Stimulated activated CD8-positive, alpha-beta memory T cell treated with anti-CD3 and anti-CD28 coated beads, Interleukin-12 subunit alpha, Interleukin-12 subunit beta, amount 100 ng/mL, for 4 hours (primary cell): ENCODE data around the gene SCCPDH.
"Not testable (repeated sequence)": the region's sequence is repeated elsewhere in the genome, so short reads cannot be mapped to it uniquely, and the experiment has no call there.

Source experiments
- DNase-seq: peaks from one replicate; pipeline ENCODE4 v3.0.0-alpha.2; 2020; ENCODE audit warnings: low read depth

SCCPDH gene

DNA sequence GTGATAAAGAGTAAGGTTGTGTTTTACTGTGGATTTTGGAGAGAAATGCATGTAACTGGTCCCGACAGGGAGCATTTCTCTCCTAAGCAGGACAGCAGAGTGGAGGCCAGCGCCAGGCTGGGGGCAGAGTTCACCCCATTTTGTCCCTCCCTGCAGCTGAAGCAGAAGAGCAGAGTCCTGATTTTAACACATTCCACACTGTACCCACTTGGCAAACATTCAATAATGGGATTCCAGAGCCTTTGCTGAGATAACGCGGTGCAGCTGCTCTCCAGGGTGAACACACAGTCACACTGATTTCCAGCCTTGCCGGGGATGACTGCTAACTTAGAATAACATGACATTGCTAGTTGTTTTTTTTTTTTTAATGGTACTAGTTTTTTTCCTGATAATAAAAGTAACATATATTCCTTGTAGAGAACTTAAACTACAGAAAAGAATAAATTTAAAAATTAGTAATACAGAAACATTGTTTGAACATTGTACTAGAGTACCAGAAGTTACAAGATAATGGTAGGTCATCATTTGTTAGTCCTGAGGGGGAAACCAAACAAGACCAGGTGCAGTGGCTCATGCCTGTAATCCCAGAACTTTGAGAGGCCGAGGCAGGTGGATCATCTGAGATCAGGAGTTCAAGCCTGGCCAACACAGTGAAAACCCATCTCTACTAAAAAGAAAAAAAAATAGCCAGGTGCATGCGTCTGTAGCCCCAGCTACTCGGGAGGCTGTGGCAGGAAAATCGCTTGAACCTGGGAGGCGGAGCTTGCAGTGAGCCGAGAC, 77.2 kb downstream of the SCCPDH start:
- no peak for DNase-seq

DNA sequence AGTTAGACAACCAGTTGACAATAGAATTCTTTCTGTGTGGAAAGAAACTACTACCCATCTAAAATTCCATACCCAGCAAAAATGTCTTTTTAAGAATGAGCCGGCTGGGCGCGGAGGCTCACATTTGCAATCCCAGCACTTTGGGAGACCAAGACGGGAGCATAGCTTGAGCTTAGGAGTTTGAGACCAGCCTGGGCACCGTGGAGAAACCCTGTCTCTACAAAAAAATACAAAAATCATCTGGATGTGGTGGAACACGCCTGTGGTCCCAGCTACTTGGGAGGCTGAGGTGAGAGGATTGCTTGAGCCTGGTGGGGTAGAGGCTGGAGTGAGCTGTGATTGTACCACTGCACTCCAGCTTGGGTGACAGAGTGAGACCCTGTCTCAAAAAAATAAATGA, 79.2 kb downstream of the SCCPDH start:
- DNase-seq = no peak

DNA sequence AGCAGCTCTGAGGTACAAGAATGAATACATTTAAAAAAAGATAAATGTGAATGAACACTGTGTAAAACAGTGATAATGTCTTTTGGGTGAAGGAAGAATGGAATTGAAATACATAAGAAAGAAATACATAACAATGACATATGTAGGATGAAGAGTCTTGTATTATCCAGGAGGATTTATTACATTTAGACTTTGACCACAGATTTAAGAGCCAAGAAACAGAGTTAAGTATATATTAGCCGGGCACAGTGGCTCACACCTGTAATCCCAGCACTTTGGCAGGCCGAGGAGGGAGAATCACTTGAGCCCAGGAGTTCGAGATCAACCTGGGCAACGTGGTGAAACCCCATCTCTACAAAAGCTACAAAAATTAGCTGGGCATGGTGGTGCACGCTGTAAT, 79.7 kb downstream of the SCCPDH start:
- DNase-seq = no peak

DNA sequence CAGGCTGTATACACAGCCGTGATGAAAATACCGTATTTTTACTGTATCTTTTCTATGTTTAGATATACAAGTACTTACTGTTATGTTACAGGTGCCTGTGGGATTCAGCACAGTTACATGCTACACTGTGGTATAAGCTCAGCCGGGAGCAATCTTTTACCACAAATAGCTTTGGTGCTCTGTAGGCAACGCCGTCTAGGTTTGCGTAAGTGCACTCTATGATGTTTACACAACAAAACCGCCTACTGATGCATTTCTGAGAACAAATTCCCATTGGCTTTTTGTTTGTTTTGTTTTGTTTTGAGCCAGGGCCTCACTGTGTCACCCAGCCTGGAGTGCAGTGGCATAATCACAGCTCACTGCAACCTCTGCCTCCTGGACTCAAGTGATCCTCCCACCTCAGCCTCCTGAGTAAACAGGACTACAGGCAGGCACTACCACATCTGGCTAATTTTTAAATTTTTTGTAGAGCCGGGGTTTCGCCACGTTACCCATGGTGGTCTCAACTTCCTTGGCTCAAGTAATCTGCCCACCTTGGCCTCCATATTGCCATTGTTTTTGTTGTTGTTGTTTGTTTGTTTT, 81.0 kb downstream of the SCCPDH start:
- DNase-seq = no peak

DNA sequence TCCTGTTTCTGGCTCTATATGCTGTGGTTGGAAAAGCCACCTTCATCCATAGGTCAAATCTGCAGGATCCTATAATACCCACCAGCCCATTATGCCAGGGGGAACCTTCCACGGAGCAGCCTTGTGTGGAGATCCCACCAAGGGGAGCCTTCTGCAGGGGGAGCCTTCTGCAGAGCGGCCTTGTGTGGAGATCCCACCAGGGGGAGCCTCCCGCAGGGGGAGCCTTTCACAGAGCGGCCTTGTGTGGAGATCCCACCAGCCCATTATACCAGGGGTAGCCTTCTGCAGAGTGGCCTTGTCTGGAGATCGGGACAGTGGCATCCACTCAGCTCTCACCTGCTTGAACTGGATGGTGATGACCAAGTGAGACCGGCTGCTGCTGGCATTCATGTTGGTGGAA, 85.3 kb downstream of the SCCPDH start:
- DNase-seq = no peak

DNA sequence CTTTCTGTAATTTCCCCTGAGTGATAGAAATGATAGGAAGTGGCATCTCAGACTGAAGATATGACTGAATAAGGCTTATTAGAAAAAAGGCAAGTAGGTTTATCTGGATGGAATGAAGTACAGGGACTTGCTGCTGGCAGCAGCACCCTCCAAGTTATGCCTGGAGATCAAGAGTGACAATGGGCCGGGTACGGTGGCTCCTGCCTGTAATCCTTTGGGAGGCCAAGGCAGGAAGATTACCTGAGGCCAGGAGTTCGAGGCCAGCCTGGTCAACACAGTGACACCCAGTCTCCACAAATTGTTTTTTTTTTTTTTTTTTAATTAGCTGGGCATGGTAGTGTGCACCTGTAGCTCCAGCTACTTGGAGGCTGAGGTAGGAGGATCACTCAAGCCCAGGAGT, 87.8 kb downstream of the SCCPDH start:
- DNase-seq = no peak

DNA sequence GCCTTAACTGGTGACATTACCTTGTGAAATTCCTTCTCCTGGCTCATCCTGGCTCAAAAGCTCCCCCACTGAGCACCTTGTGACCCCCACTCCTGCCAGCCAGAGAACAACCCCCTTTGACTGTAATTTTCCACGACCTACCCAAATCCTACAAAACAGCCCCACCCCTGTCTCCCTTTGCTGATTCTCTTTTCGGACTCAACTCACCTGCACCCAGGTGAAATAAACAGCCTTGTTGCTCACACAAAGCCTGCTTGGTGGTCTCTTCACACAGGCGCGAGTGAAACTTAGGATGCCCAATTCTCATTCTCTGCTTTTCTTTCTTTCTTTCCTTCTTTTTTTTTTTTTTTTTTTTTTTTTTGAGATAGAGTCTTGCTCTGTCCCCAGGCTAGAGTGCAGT, 89.1 kb downstream of the SCCPDH start:
- DNase-seq = not testable (repeated sequence)

DNA sequence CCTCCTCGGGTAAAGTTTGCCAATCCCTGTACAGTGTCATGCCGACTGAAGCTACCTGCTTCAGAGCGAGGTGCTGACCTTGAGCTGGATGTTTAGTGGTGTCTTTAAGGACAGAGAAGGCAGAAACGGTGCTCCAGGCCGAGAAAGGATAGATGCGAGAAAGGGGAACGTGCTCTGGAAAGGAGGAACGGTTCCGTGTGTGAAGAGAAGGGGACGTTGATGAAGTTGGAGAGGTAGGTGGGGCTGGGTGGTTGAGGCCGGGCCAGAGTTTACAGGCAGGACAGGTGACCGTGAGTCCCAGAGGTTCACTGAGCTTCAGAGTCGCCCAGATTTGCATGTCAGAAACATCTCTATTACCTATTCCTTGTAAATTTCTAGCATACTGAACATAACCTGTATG, 90.7 kb downstream of the SCCPDH start:
- no peak for DNase-seq

DNA sequence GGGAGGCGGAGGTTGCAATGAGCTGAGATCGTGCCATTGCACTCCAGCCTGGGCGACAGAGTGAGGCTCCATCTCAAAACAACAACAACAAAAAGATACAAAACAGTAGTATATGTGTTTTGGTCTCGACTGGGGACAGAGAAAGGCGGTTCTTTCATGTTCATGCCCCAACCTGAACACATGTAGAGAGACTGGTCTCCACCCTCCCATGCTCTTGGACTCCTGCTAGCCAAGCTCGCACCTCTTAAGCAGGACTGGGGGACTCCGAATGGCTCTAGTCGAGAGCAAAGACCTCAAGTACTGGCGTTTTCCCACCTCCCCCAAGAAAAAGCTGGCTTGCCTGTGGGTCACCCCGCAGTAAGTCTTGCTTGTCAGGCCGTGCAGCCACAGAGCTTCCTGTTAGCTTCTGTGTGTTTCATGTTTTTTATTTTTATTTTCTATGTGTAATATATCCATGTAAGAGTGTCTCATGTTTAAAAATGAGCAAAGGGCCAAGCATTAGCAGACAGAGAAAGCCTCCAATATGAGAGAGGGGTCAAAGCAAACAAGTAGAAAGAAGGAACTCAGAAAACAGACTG, 91.6 kb downstream of the SCCPDH start:
- DNase-seq = no peak
